ENCODE measurements around the gene MAGED1. TPM values are rescaled to one million over a fixed set of nuclear protein-coding genes. Genes with fewer than 3 reads are reported as not detected.
A peak's percentile ranks its signal among the peaks of the same experiment; 100 is the strongest.

The MAGED1 gene
- total and polyA plus RNA-seq, 2 experiments from 2014 or later: 60.8 to 89.8 TPM

DNA sequence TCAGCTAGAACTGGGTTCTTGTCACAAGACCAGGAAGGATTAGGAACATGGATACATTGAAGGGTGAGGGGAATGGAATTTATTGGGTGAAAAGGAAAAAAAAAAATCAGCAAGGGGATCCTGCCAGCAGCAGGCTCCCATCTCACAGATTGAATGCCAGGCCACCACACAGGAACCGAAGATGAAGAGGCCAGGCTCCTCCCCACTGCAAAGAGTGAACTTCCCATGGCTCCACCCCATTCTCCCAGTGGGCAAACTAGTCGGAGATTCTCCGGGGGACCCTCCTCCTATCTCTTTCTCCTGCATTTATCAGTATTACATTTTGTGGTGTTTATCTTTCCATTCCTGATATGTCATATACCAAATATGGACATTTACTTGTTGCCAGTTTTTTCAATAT lies 46.0 kb upstream of the MAGED1 start (continued):
- TF ChIP-seq, protein P1, sequence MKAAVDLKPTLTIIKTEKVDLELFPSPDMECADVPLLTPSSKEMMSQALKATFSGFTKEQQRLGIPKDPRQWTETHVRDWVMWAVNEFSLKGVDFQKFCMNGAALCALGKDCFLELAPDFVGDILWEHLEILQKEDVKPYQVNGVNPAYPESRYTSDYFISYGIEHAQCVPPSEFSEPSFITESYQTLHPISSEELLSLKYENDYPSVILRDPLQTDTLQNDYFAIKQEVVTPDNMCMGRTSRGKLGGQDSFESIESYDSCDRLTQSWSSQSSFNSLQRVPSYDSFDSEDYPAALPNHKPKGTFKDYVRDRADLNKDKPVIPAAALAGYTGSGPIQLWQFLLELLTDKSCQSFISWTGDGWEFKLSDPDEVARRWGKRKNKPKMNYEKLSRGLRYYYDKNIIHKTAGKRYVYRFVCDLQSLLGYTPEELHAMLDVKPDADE (IDR thresholded peaks at IDR 0.05): no peak
- TF ChIP-seq EZH2phosphoT487 (IDR thresholded peaks at IDR 0.05; ENCODE audit: unreplicated experiment) (no peak), POLR2AphosphoS5 (IDR thresholded peaks at IDR 0.05; ENCODE audit: low read depth) (no peak), EZH2 (IDR thresholded peaks at IDR 0.05; ENCODE audit: low read depth, unreplicated experiment) (no peak), JUNB (IDR thresholded peaks at IDR 0.05; ENCODE audit: unreplicated experiment) (no peak)
- TF ChIP-seq, protein P2, sequence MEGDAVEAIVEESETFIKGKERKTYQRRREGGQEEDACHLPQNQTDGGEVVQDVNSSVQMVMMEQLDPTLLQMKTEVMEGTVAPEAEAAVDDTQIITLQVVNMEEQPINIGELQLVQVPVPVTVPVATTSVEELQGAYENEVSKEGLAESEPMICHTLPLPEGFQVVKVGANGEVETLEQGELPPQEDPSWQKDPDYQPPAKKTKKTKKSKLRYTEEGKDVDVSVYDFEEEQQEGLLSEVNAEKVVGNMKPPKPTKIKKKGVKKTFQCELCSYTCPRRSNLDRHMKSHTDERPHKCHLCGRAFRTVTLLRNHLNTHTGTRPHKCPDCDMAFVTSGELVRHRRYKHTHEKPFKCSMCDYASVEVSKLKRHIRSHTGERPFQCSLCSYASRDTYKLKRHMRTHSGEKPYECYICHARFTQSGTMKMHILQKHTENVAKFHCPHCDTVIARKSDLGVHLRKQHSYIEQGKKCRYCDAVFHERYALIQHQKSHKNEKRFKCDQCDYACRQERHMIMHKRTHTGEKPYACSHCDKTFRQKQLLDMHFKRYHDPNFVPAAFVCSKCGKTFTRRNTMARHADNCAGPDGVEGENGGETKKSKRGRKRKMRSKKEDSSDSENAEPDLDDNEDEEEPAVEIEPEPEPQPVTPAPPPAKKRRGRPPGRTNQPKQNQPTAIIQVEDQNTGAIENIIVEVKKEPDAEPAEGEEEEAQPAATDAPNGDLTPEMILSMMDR (conservative IDR thresholded peaks at IDR 0.05; ENCODE audit: low read depth in 2 of 2): no peak
- TF ChIP-seq, protein P3, sequence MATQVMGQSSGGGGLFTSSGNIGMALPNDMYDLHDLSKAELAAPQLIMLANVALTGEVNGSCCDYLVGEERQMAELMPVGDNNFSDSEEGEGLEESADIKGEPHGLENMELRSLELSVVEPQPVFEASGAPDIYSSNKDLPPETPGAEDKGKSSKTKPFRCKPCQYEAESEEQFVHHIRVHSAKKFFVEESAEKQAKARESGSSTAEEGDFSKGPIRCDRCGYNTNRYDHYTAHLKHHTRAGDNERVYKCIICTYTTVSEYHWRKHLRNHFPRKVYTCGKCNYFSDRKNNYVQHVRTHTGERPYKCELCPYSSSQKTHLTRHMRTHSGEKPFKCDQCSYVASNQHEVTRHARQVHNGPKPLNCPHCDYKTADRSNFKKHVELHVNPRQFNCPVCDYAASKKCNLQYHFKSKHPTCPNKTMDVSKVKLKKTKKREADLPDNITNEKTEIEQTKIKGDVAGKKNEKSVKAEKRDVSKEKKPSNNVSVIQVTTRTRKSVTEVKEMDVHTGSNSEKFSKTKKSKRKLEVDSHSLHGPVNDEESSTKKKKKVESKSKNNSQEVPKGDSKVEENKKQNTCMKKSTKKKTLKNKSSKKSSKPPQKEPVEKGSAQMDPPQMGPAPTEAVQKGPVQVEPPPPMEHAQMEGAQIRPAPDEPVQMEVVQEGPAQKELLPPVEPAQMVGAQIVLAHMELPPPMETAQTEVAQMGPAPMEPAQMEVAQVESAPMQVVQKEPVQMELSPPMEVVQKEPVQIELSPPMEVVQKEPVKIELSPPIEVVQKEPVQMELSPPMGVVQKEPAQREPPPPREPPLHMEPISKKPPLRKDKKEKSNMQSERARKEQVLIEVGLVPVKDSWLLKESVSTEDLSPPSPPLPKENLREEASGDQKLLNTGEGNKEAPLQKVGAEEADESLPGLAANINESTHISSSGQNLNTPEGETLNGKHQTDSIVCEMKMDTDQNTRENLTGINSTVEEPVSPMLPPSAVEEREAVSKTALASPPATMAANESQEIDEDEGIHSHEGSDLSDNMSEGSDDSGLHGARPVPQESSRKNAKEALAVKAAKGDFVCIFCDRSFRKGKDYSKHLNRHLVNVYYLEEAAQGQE (IDR thresholded peaks at IDR 0.05; ENCODE audit: unreplicated experiment): no peak

DNA sequence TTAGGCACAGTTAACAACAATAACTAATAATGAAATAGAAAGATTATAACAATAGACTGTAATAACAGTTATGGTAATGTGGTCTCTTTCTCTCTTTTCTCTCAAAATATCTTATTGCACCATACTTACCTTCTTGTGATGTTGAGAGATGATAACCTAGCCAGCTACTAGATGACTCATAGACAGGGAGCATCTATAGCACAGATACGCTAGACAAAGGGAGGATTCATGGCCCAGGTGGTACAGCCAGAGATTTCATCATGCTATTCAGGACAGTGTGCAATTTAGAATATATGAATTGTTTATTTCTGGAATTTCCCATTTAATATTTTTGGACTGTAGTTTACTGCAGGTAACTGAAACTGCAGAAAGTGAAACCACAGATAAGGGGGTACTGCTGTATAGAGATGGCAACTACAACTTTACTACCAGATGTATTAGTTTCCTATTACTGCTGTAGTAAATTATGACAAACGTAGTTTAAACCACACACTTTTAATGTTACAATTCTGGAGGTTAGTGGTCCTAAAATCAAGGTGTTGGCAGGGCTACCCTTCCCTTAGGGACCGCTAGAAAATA lies 41.8 kb upstream of the MAGED1 start:
- H3K4me3 Mint-ChIP-seq: no peak overlapping the region
- TF ChIP-seq, protein P1 (IDR thresholded peaks at IDR 0.05): no peak
- no peak for TF ChIP-seq CREB1 (CRISPR knock-in tag; IDR thresholded peaks at IDR 0.05; ENCODE audit: low read depth)
- no peak for TF ChIP-seq ZNF331 (CRISPR knock-in tag; IDR thresholded peaks at IDR 0.05; ENCODE audit: low read depth)
- TF ChIP-seq ZNF114 (CRISPR knock-in tag; IDR thresholded peaks at IDR 0.05): no peak
- TF ChIP-seq, protein P4, sequence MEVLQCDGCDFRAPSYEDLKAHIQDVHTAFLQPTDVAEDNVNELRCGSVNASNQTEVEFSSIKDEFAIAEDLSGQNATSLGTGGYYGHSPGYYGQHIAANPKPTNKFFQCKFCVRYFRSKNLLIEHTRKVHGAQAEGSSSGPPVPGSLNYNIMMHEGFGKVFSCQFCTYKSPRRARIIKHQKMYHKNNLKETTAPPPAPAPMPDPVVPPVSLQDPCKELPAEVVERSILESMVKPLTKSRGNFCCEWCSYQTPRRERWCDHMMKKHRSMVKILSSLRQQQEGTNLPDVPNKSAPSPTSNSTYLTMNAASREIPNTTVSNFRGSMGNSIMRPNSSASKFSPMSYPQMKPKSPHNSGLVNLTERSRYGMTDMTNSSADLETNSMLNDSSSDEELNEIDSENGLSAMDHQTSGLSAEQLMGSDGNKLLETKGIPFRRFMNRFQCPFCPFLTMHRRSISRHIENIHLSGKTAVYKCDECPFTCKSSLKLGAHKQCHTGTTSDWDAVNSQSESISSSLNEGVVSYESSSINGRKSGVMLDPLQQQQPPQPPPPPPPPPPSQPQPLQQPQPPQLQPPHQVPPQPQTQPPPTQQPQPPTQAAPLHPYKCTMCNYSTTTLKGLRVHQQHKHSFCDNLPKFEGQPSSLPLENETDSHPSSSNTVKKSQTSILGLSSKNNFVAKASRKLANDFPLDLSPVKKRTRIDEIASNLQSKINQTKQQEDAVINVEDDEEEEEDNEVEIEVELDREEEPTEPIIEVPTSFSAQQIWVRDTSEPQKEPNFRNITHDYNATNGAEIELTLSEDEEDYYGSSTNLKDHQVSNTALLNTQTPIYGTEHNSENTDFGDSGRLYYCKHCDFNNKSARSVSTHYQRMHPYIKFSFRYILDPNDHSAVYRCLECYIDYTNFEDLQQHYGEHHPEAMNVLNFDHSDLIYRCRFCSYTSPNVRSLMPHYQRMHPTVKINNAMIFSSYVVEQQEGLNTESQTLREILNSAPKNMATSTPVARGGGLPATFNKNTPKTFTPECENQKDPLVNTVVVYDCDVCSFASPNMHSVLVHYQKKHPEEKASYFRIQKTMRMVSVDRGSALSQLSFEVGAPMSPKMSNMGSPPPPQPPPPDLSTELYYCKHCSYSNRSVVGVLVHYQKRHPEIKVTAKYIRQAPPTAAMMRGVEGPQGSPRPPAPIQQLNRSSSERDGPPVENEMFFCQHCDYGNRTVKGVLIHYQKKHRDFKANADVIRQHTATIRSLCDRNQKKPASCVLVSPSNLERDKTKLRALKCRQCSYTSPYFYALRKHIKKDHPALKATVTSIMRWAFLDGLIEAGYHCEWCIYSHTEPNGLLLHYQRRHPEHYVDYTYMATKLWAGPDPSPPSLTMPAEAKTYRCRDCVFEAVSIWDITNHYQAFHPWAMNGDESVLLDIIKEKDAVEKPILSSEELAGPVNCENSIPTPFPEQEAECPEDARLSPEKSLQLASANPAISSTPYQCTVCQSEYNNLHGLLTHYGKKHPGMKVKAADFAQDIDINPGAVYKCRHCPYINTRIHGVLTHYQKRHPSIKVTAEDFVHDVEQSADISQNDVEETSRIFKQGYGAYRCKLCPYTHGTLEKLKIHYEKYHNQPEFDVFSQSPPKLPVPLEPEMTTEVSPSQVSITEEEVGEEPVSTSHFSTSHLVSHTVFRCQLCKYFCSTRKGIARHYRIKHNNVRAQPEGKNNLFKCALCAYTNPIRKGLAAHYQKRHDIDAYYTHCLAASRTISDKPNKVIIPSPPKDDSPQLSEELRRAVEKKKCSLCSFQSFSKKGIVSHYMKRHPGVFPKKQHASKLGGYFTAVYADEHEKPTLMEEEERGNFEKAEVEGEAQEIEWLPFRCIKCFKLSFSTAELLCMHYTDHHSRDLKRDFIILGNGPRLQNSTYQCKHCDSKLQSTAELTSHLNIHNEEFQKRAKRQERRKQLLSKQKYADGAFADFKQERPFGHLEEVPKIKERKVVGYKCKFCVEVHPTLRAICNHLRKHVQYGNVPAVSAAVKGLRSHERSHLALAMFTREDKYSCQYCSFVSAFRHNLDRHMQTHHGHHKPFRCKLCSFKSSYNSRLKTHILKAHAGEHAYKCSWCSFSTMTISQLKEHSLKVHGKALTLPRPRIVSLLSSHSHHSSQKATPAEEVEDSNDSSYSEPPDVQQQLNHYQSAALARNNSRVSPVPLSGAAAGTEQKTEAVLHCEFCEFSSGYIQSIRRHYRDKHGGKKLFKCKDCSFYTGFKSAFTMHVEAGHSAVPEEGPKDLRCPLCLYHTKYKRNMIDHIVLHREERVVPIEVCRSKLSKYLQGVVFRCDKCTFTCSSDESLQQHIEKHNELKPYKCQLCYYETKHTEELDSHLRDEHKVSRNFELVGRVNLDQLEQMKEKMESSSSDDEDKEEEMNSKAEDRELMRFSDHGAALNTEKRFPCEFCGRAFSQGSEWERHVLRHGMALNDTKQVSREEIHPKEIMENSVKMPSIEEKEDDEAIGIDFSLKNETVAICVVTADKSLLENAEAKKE (CRISPR knock-in tag; IDR thresholded peaks at IDR 0.05): no peak

More for the DNA sequence above, 41.8 kb upstream of the MAGED1 start:
- no peaks in the 10 kb centered on the region for H3K27me3 Mint-ChIP-seq (ENCODE audit: insufficient read depth, low read depth, poor library complexity)
- H3K4me2 ChIP-seq: no peak overlapping the region
- H3K27ac Mint-ChIP-seq: peak overlapping the region; percentile 97; the same call in 1 of the 2 replicates
- H3K36me3 Mint-ChIP-seq (ENCODE audit: low read depth): peaks cover 29% of the 10 kb centered on the region
- no peaks in the 10 kb centered on the region for H3K9me2 ChIP-seq (ENCODE audit: insufficient read depth)
- DNase-seq (ENCODE audit: low spot score) (no peak), ATAC-seq (no peak)
- H3K36me3 ChIP-seq (ENCODE audit: insufficient read depth): no peaks in the 10 kb centered on the region
- no peaks in the 10 kb centered on the region for H3F3A ChIP-seq (replicated peaks; ENCODE audit: low read depth)
- no peaks in the 10 kb centered on the region for H4K20me1 ChIP-seq (replicated peaks; ENCODE audit: insufficient read depth)
- H3K79me2 ChIP-seq (replicated peaks; ENCODE audit: insufficient read depth): peaks cover 78% of the 10 kb centered on the region
- H3K27me3 ChIP-seq (ENCODE audit: insufficient read depth): no peaks in the 10 kb centered on the region
- peak overlapping the region; percentile 92 for H3K27ac ChIP-seq (ENCODE audit: low read depth)
- H3K4me3 ChIP-seq: no peak overlapping the region
- H3K4me1 ChIP-seq (ENCODE audit: insufficient read depth): peaks cover 60% of the 10 kb centered on the region
- peaks cover 58% of the 10 kb centered on the region for H3K4me1 Mint-ChIP-seq
- H2AFZ ChIP-seq: no peak overlapping the region
- peaks cover 18% of the 10 kb centered on the region for H3K9me3 Mint-ChIP-seq

Data from GM23338 (cell line).